HUES64 (cell line): ENCODE measurements around the gene ADARB1.

Experiments used
- H3K27ac ChIP-seq: 2 replicates; pipeline ENCODE4 v1.7.0; 2013; ENCODE audit warnings: low read depth, low read length, inconsistent platforms
- H3K27me3 ChIP-seq: 2 replicates; pipeline ENCODE4 v1.6.1; 2013; ENCODE audit warnings: mild to moderate bottlenecking, low read length; ENCODE audit not compliant: insufficient read depth
- H3K36me3 ChIP-seq: 2 replicates; pipeline ENCODE4 v1.6.1; 2013; ENCODE audit warnings: mild to moderate bottlenecking, low read length; ENCODE audit not compliant: insufficient read depth
- H3K4me1 ChIP-seq: 2 replicates; pipeline ENCODE4 v1.6.1; 2013; ENCODE audit warnings: mild to moderate bottlenecking, low read length, moderate library complexity; ENCODE audit not compliant: insufficient read depth
- H3K4me3 ChIP-seq: 2 replicates; pipeline ENCODE4 v1.5.1; 2013; ENCODE audit warnings: mild to moderate bottlenecking, low read length, moderate library complexity
- H3K9ac ChIP-seq: 2 replicates; pipeline ENCODE4 v1.6.1; 2013; ENCODE audit warnings: mild to moderate bottlenecking, low read depth, low read length
- H3K9me3 ChIP-seq: 2 replicates; pipeline ENCODE4 v1.6.1; 2013; ENCODE audit warnings: low read depth, low read length; ENCODE audit not compliant: insufficient read depth
- WGBS: fragments of 150-250, 120-280 bp; methylation state at CpG from one replicate; pipeline ENCODE4 v1.1.7; 2013; ENCODE audit warnings: missing lambda C conversion rate; 5-methylcytosine and 5-hydroxymethylcytosine counted together

Gene ADARB1

GRCh38 chr21:45114475-45114874, 40.1 kb downstream of the ADARB1 start:
- Histone ChIP-seq H3K9ac (no peak overlapping the region), H3K36me3 (no peaks in the 10 kb centered on the region), H3K4me3 (no peak overlapping the region), H3K27me3 (no peaks in the 10 kb centered on the region), H3K9me3 (no peaks in the 10 kb centered on the region), H3K27ac (no peak overlapping the region), H3K4me1 (no peaks in the 10 kb centered on the region; the same call in 1 of the 2 replicates)
- WGBS = 91% methylated on average over 5 of the region's 5 CpGs

- H3K27ac ChIP-seq = no peak overlapping the region
- H3K27me3 ChIP-seq = no peaks in the 10 kb centered on the region
- H3K9ac ChIP-seq = no peak overlapping the region
- H3K4me1 ChIP-seq = no peaks in the 10 kb centered on the region; the same call in 1 of the 2 replicates
- H3K9me3 ChIP-seq = no peaks in the 10 kb centered on the region
- no peaks in the 10 kb centered on the region for H3K36me3 ChIP-seq
- 87% methylated on average over 5 of the region's 5 CpGs for WGBS
- H3K4me3 ChIP-seq = no peak overlapping the region
Observed at GRCh38 chr21:45115141-45115540, 40.8 kb downstream of the ADARB1 start.

- H3K4me1 ChIP-seq = no peaks in the 10 kb centered on the region; the same call in 1 of the 2 replicates
Observed at GRCh38 chr21:45116066-45116465, 41.7 kb downstream of the ADARB1 start.

GRCh38 chr21:45117314-45117713, 42.9 kb downstream of the ADARB1 start:
- H3K27me3 ChIP-seq = no peaks in the 10 kb centered on the region
- H3K4me3 ChIP-seq = no peak overlapping the region
- WGBS = 96% methylated on average over 6 of the region's 6 CpGs
- no peak overlapping the region for H3K9ac ChIP-seq
- H3K4me1 ChIP-seq = no peaks in the 10 kb centered on the region; the same call in 1 of the 2 replicates
- no peaks in the 10 kb centered on the region for H3K36me3 ChIP-seq
- no peak overlapping the region for H3K27ac ChIP-seq
- no peaks in the 10 kb centered on the region for H3K9me3 ChIP-seq

More at GRCh38 chr21:45116066-45116465, 41.7 kb downstream of the ADARB1 start:
- H3K36me3 ChIP-seq = no peaks in the 10 kb centered on the region
- H3K4me3 ChIP-seq = no peak overlapping the region
- WGBS = 94% methylated on average over 6 of the region's 6 CpGs
- H3K9ac ChIP-seq = no peak overlapping the region
- H3K9me3 ChIP-seq = no peaks in the 10 kb centered on the region
- H3K27ac ChIP-seq = no peak overlapping the region
- H3K27me3 ChIP-seq = no peaks in the 10 kb centered on the region

GRCh38 chr21:45118099-45118498, 43.7 kb downstream of the ADARB1 start:
- Histone ChIP-seq H3K4me3 (no peak overlapping the region), H3K36me3 (no peaks in the 10 kb centered on the region), H3K27me3 (no peaks in the 10 kb centered on the region), H3K9me3 (no peaks in the 10 kb centered on the region), H3K27ac (no peak overlapping the region), H3K9ac (no peak overlapping the region), H3K4me1 (no peaks in the 10 kb centered on the region; the same call in 1 of the 2 replicates)
- WGBS = 93% methylated on average over 1 of the region's 2 CpGs

- Histone ChIP-seq H3K4me1 (no peaks in the 10 kb centered on the region; the same call in 1 of the 2 replicates), H3K9me3 (no peaks in the 10 kb centered on the region), H3K4me3 (no peak overlapping the region), H3K36me3 (no peaks in the 10 kb centered on the region), H3K27ac (no peak overlapping the region), H3K9ac (no peak overlapping the region), H3K27me3 (no peaks in the 10 kb centered on the region)
- 94% methylated on average over 7 of the region's 7 CpGs for WGBS
Observed at GRCh38 chr21:45119812-45120211, 45.4 kb downstream of the ADARB1 start.

- H3K4me3 ChIP-seq = no peak overlapping the region
- H3K27ac ChIP-seq = no peak overlapping the region
- no peaks in the 10 kb centered on the region for H3K9me3 ChIP-seq
- no peaks in the 10 kb centered on the region for H3K27me3 ChIP-seq
- WGBS = 94% methylated on average over 6 of the region's 6 CpGs
- no peaks in the 10 kb centered on the region; the same call in 1 of the 2 replicates for H3K4me1 ChIP-seq
- no peak overlapping the region for H3K9ac ChIP-seq
- no peaks in the 10 kb centered on the region for H3K36me3 ChIP-seq
Observed at GRCh38 chr21:45120975-45121374, 46.6 kb downstream of the ADARB1 start.

- no peak overlapping the region for H3K9ac ChIP-seq
Observed at GRCh38 chr21:45122030-45122429, 47.6 kb downstream of the ADARB1 start.

GRCh38 chr21:45122432-45123132, 48.2 kb downstream of the ADARB1 start:
- Histone ChIP-seq H3K4me1 (no peaks in the 10 kb centered on the region), H3K36me3 (no peaks in the 10 kb centered on the region), H3K9ac (no peak overlapping the region), H3K27ac (no peak overlapping the region), H3K27me3 (no peaks in the 10 kb centered on the region), H3K9me3 (no peaks in the 10 kb centered on the region), H3K4me3 (no peak overlapping the region)
- WGBS = 94% methylated on average over 10 of the region's 10 CpGs

More at GRCh38 chr21:45122030-45122429, 47.6 kb downstream of the ADARB1 start:
- Histone ChIP-seq H3K27ac (no peak overlapping the region), H3K27me3 (no peaks in the 10 kb centered on the region), H3K4me3 (no peak overlapping the region), H3K36me3 (no peaks in the 10 kb centered on the region), H3K9me3 (no peaks in the 10 kb centered on the region), H3K4me1 (no peaks in the 10 kb centered on the region)
- 95% methylated on average over 6 of the region's 6 CpGs for WGBS

- 93% methylated on average over 6 of the region's 6 CpGs for WGBS
- Histone ChIP-seq H3K4me3 (no peak overlapping the region), H3K36me3 (no peaks in the 10 kb centered on the region), H3K9ac (no peak overlapping the region), H3K9me3 (no peaks in the 10 kb centered on the region), H3K27ac (no peak overlapping the region), H3K4me1 (no peaks in the 10 kb centered on the region), H3K27me3 (no peaks in the 10 kb centered on the region)
Observed at GRCh38 chr21:45123440-45123839, 49.1 kb downstream of the ADARB1 start.

- no peak overlapping the region for H3K4me3 ChIP-seq
- no peaks in the 10 kb centered on the region for H3K4me1 ChIP-seq
- no peak overlapping the region for H3K9ac ChIP-seq
- no peaks in the 10 kb centered on the region for H3K27me3 ChIP-seq
- no peaks in the 10 kb centered on the region for H3K9me3 ChIP-seq
- no peak overlapping the region for H3K27ac ChIP-seq
- WGBS = 90% methylated on average over 6 of the region's 6 CpGs
- H3K36me3 ChIP-seq = no peaks in the 10 kb centered on the region
Observed at GRCh38 chr21:45124596-45124995, 50.2 kb downstream of the ADARB1 start.
